CD14-positive monocyte (primary cell): ENCODE results near the gene TCF4. TPM values are rescaled to one million over a fixed set of nuclear protein-coding genes. Genes with fewer than 3 reads are reported as not detected.

Experiments
- DNase-seq, 3 donors: peaks; one replicate each; pipeline ENCODE4 v3.0.0-alpha.2; 2011 to 2022
- H2AFZ ChIP-seq: 2 replicates; pipeline ENCODE4 v1.6.0; 2012; ENCODE audit warnings: mild to moderate bottlenecking, low read depth, low read length, inconsistent platforms; ENCODE audit not compliant: insufficient read depth, poor library complexity, severe bottlenecking
- H3K27ac ChIP-seq, 2 donors: 1 replicate in 1 of 2; 2 replicates in 1 of 2; pipeline ENCODE4 v1.5.1; 2012 to 2013; ENCODE audit warnings: low read length in 2 of 2, control low read depth in 1 of 2, inconsistent platforms in 1 of 2, low read depth in 1 of 2, mild to moderate bottlenecking in 1 of 2
- H3K27me3 ChIP-seq, 2 donors: one replicate each; pipeline versions ENCODE4 v1.6.0 to v1.6.1; 2011 to 2013; ENCODE audit warnings: low read length in 2 of 2; ENCODE audit not compliant: control insufficient read depth in 2 of 2, insufficient read depth in 2 of 2
- H3K36me3 ChIP-seq, 2 donors: replicated peaks in 1 of 2; 1 replicate in 1 of 2; 2 replicates in 1 of 2; pipeline versions ENCODE4 v1.5.1 to v1.6.1; 2012 to 2013; ENCODE audit warnings: low read length in 2 of 2, control low read depth in 1 of 2, inconsistent platforms in 1 of 2, mild to moderate bottlenecking in 1 of 2; ENCODE audit not compliant: insufficient read depth in 2 of 2, control insufficient read depth in 1 of 2
- H3K4me1 ChIP-seq, 2 donors: 1 replicate in 1 of 2; 2 replicates in 1 of 2; pipeline versions ENCODE4 v1.5.1 to v1.6.1; 2012 to 2013; ENCODE audit warnings: low read length in 2 of 2, control low read depth in 1 of 2, inconsistent platforms in 1 of 2, mild to moderate bottlenecking in 1 of 2, moderate library complexity in 1 of 2; ENCODE audit not compliant: insufficient read depth in 2 of 2, control insufficient read depth in 1 of 2
- H3K4me2 ChIP-seq: replicated peaks from 2 replicates; pipeline ENCODE3; 2012; ENCODE audit warnings: low read length, moderate library complexity, mild to moderate bottlenecking; ENCODE audit not compliant: poor library complexity, severe bottlenecking; ENCODE audit errors: extremely low read depth
- H3K4me3 ChIP-seq, 3 experiments: fragments of 200-600 bp in 1 of 3; sonication (generic) in 1 of 3; replicated peaks in 1 of 3; 1 replicate in 2 of 3; 2 replicates in 1 of 3; pipeline ENCODE4 v1.5.1; 2011 to 2013; ENCODE audit warnings: low read length in 3 of 3, mild to moderate bottlenecking in 3 of 3, control low read depth in 2 of 3, low read depth in 2 of 3, inconsistent platforms in 1 of 3, moderate library complexity in 1 of 3
- H3K79me2 ChIP-seq: 2 replicates; pipeline ENCODE4 v1.6.0; 2012; ENCODE audit warnings: mild to moderate bottlenecking, control low read depth, inconsistent platforms, low read length, moderate library complexity; ENCODE audit not compliant: insufficient read depth
- H3K9ac ChIP-seq: 2 replicates; pipeline ENCODE4 v1.6.0; 2017; ENCODE audit warnings: low read length, mild to moderate bottlenecking; ENCODE audit not compliant: insufficient read depth, poor library complexity, severe bottlenecking
- H3K9me3 ChIP-seq, 2 donors: replicated peaks in 1 of 2; 1 replicate in 1 of 2; 2 replicates in 1 of 2; pipeline versions ENCODE4 v1.5.1 to v1.6.1; 2012 to 2013; ENCODE audit warnings: low read length in 2 of 2, control low read depth in 1 of 2; ENCODE audit not compliant: control insufficient read depth in 1 of 2, insufficient read depth in 1 of 2
- H4K20me1 ChIP-seq: 2 replicates; pipeline ENCODE4 v1.6.0; 2012; ENCODE audit warnings: mild to moderate bottlenecking, low read length, control low read depth, moderate library complexity; ENCODE audit not compliant: insufficient read depth
- H3K27ac Mint-ChIP-seq, 7 donors: one replicate each; pipeline ENCODE4 v1.8.0; 2020; ENCODE audit warnings: mild to moderate bottlenecking in 7 of 7, mixed read lengths in 7 of 7, moderate library complexity in 6 of 7, inconsistent platforms in 2 of 7
- H3K27me3 Mint-ChIP-seq, 3 donors: one replicate each; pipeline ENCODE4 v1.8.0; 2021 to 2022; ENCODE audit warnings: low read depth in 3 of 3, mild to moderate bottlenecking in 3 of 3, mixed read lengths in 3 of 3, moderate library complexity in 3 of 3, inconsistent platforms in 1 of 3
- H3K36me3 Mint-ChIP-seq, 2 donors: one replicate each; pipeline ENCODE4 v1.8.0; 2020; ENCODE audit warnings: mixed read lengths in 2 of 2, inconsistent platforms in 1 of 2, mild to moderate bottlenecking in 1 of 2
- H3K4me1 Mint-ChIP-seq: one replicate; pipeline ENCODE4 v1.8.0; 2020; ENCODE audit warnings: mild to moderate bottlenecking, mixed read lengths
- H3K4me3 Mint-ChIP-seq, 2 donors: one replicate each; pipeline ENCODE4 v1.8.0; 2020; ENCODE audit warnings: mild to moderate bottlenecking in 2 of 2, mixed read lengths in 2 of 2, moderate library complexity in 1 of 2
- H3K9me3 Mint-ChIP-seq, 7 donors: one replicate each; pipeline ENCODE4 v1.8.0; 2020 to 2022; ENCODE audit warnings: mixed read lengths in 7 of 7, mild to moderate bottlenecking in 6 of 7, moderate library complexity in 6 of 7, inconsistent platforms in 2 of 7
- WGBS: methylation state at CpG from one replicate; pipeline ENCODE4 v1.1.5; 2013; ENCODE audit warnings: missing lambda C conversion rate; ENCODE audit not compliant: insufficient coverage; 5-methylcytosine and 5-hydroxymethylcytosine counted together
- intact Hi-C, 2 donors: fragments of 100-400 bp; cut with micrococcal nuclease; formaldehyde crosslinking; loops; one replicate each; pipeline versions ENCODE4 v1.15.0 to v1.15.1; 2023
- polyA plus RNA-seq, 3 donors: library from polyadenylated mRNA; depleted of rRNA in 1 of 3; unstranded in 2 of 3; stranded (reverse) in 1 of 3; fragments of 300-500 nt in 2 of 3; fragments of >200 nt in 1 of 3; fragmentation: Illumina TruSeq in 2 of 3; gene quantifications; 1 replicate in 2 of 3; 2 replicates in 1 of 3; pipeline ENCODE4 v1.2.3, GENCODE V29; 2012 to 2021
- TF ChIP-seq, protein P1 (sequence below): fragments of 200-600 bp; IDR thresholded peaks from one replicate; pipeline ENCODE4 v1.8.0; 2022; ENCODE audit warnings: antibody characterized with exemption, mild to moderate bottlenecking

The TCF4 gene
- polyA plus RNA-seq, 3 donors: 5.9 to 12.9 (median 10.7) TPM

DNA sequence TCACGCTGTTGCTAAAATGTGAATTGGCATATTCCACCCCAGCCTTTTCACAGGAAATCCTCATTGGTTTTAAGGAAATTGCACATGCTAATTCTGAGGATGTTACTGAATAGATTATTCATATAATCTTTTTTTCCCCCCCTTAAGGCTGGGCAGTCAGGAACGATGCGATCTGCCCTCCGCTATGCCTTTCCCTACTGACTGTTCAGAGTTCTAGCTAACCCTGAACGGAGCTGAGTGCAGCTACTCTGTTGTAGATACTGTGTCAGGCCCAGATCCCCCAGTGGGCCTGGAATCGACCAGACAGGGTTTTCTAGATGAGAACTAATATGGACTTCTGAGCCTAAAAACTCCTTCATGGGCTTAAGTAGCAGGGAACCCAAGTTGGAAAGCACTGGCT lies 192.2 kb downstream of the TCF4 start:
- Histone ChIP-seq H3K9ac (no peak overlapping the region), H3K36me3 (no peaks in the 10 kb centered on the region), H3K27me3 (no peaks in the 10 kb centered on the region), H2AFZ (no peak overlapping the region), H3K4me3 (no peak overlapping the region), H3K4me2 (no peak overlapping the region), H3K9me3 (no peaks in the 10 kb centered on the region), H3K4me1 (no peaks in the 10 kb centered on the region), H4K20me1 (no peaks in the 10 kb centered on the region), H3K79me2 (no peaks in the 10 kb centered on the region), H3K27ac (no peak overlapping the region)
- H3K36me3 Mint-ChIP-seq: no peaks in the 10 kb centered on the region
- 74% methylated on average over 3 of the region's 6 CpGs for WGBS
- peaks cover 0 to 2% (median 1%) of the 10 kb centered on the region in 3 donors for H3K27me3 Mint-ChIP-seq
- no peak for DNase-seq
- TF ChIP-seq, protein P1, sequence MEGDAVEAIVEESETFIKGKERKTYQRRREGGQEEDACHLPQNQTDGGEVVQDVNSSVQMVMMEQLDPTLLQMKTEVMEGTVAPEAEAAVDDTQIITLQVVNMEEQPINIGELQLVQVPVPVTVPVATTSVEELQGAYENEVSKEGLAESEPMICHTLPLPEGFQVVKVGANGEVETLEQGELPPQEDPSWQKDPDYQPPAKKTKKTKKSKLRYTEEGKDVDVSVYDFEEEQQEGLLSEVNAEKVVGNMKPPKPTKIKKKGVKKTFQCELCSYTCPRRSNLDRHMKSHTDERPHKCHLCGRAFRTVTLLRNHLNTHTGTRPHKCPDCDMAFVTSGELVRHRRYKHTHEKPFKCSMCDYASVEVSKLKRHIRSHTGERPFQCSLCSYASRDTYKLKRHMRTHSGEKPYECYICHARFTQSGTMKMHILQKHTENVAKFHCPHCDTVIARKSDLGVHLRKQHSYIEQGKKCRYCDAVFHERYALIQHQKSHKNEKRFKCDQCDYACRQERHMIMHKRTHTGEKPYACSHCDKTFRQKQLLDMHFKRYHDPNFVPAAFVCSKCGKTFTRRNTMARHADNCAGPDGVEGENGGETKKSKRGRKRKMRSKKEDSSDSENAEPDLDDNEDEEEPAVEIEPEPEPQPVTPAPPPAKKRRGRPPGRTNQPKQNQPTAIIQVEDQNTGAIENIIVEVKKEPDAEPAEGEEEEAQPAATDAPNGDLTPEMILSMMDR: no peak
- intact Hi-C loops: no loop called here
- H3K4me1 Mint-ChIP-seq: peaks cover 7% of the 10 kb centered on the region
- no peak overlapping the region for H3K4me3 Mint-ChIP-seq
- H3K27ac Mint-ChIP-seq: no peak overlapping the region
- peaks cover 0 to 2% (median 0%) of the 10 kb centered on the region in 7 donors for H3K9me3 Mint-ChIP-seq

DNA sequence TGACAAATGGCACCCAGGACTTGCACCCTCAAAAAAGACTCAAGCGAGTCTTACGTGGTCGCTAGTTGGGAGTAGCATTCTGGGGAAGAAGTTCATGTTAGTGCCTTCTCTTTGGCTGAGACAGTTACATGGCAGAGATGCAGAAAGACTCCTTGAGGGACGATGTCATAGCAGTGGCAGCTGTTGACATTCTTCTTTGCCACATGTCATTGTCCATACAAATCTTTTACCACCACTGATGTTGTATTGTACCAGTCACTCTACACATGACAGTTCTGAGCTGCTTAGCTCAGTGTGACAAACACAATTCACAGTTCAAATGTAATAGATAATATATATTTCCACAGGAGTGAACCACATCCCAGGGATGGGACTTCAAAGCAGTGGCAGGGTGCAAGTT lies 197.1 kb downstream of the TCF4 start:
- Histone ChIP-seq H4K20me1 (no peaks in the 10 kb centered on the region), H3K27ac (no peak overlapping the region), H2AFZ (no peak overlapping the region), H3K4me1 (no peaks in the 10 kb centered on the region), H3K36me3 (no peaks in the 10 kb centered on the region), H3K4me3 (no peak overlapping the region), H3K27me3 (no peaks in the 10 kb centered on the region), H3K9ac (no peak overlapping the region), H3K4me2 (no peak overlapping the region), H3K9me3 (no peaks in the 10 kb centered on the region), H3K79me2 (no peaks in the 10 kb centered on the region)
- H3K27ac Mint-ChIP-seq: no peak overlapping the region
- TF ChIP-seq, protein P1: no peak
- no peak for DNase-seq
- peaks cover 6% of the 10 kb centered on the region for H3K4me1 Mint-ChIP-seq
- H3K9me3 Mint-ChIP-seq: peaks cover 0 to 1% (median 0%) of the 10 kb centered on the region in 7 donors
- intact Hi-C loops: no loop called here
- H3K4me3 Mint-ChIP-seq: no peak overlapping the region
- WGBS: 100% methylated on average over 1 of the region's 4 CpGs
- peaks cover 0 to 1% (median 0%) of the 10 kb centered on the region in 3 donors for H3K27me3 Mint-ChIP-seq
- no peaks in the 10 kb centered on the region for H3K36me3 Mint-ChIP-seq
